Heart left ventricle (tissue), 16 donors: Measurements from ENCODE around the gene CBLB. TPM values are rescaled to one million over a fixed set of nuclear protein-coding genes. Genes with fewer than 3 reads are reported as not detected.

Experiments used
- ATAC-seq, 4 donors: fragments of 200-7000 bp; cut with Tn5 transposase; one replicate each; pipeline ENCODE4 v1.9.1; 2020 to 2022; ENCODE audit warnings: moderate library complexity in 4 of 4, mild to moderate bottlenecking in 3 of 4, moderate number of reproducible peaks in 1 of 4
- DNase-seq, 5 donors: peaks; one replicate each; pipeline ENCODE4 v3.0.0-alpha.2; 2020
- H3K27ac ChIP-seq, 12 donors: fragments of 200-600 bp; sonication (generic) in 4 of 12; one replicate each; pipeline versions ENCODE4 v1.5.0 to v1.8.0; 2016 to 2022; ENCODE audit warnings: mild to moderate bottlenecking in 2 of 12
- H3K27me3 ChIP-seq, 9 donors: fragments of 200-600 bp; sonication (generic) in 2 of 9; one replicate each; pipeline versions ENCODE4 v1.5.1 to v1.8.0; 2016 to 2022; ENCODE audit warnings: mild to moderate bottlenecking in 3 of 9
- H3K36me3 ChIP-seq, 9 donors: fragments of 200-600 bp; sonication (generic) in 2 of 9; one replicate each; pipeline versions ENCODE4 v1.5.0 to v1.8.0; 2018 to 2022; ENCODE audit warnings: mild to moderate bottlenecking in 2 of 9
- H3K4me1 ChIP-seq, 12 donors: fragments of 200-600 bp; sonication (generic) in 4 of 12; one replicate each; pipeline versions ENCODE4 v1.5.0 to v1.8.0; 2016 to 2022; ENCODE audit warnings: mild to moderate bottlenecking in 3 of 12
- H3K4me3 ChIP-seq, 12 donors: fragments of 200-600 bp; sonication (generic) in 4 of 12; one replicate each; pipeline versions ENCODE4 v1.5.0 to v1.8.0; 2017 to 2022; ENCODE audit warnings: mild to moderate bottlenecking in 9 of 12, moderate library complexity in 4 of 12
- H3K9me3 ChIP-seq, 12 donors: fragments of 200-600 bp; sonication (generic) in 4 of 12; one replicate each; pipeline versions ENCODE4 v1.5.0 to v1.8.0; 2016 to 2022; ENCODE audit warnings: mild to moderate bottlenecking in 1 of 12
- CTCF ChIP-seq, 12 donors: fragments of 200-600 bp; sonication (generic) in 4 of 12; IDR thresholded peaks; one replicate each; pipeline versions ENCODE4 v1.5.0 to v1.8.0; 2018 to 2022; ENCODE audit warnings: antibody characterized with exemption in 12 of 12, mild to moderate bottlenecking in 5 of 12
- POLR2A ChIP-seq, 2 donors: fragments of 450-650 bp; IDR thresholded peaks; one replicate each; pipeline ENCODE4 v1.6.1; 2017; ENCODE audit warnings: antibody characterized with exemption in 2 of 2, mild to moderate bottlenecking in 2 of 2, moderate library complexity in 2 of 2
- WGBS, 4 donors: extraction: QIAGEN DNeasy Blood & Tissue Kit in 2 of 4; methylation state at CpG; one replicate each; pipeline versions ENCODE4 v1.1.5 to v1.1.7; 2013 to 2018; 5-methylcytosine and 5-hydroxymethylcytosine counted together
- intact Hi-C, 10 donors: fragments of 100-400 bp; cut with DNase I; formaldehyde crosslinking; loops; one replicate each; pipeline versions ENCODE4 v1.11.1 to v1.14.2; 2022
- polyA plus RNA-seq, 2 donors: library from polyadenylated mRNA; stranded (reverse); fragments of 200-250 nt; gene quantifications; one replicate each; pipeline ENCODE4 v1.2.3, GENCODE V29; 2013
- total RNA-seq, 9 donors: library from RNA; depleted of rRNA in 2 of 9; stranded (reverse); fragments of >200 nt in 2 of 9; fragmentation: NEBNext Ultra II Directional in 3 of 9; extraction: Animal tissue kit (Norgen Biotek cat#: 25700) in 3 of 9; gene quantifications; one replicate each; pipeline versions ENCODE4 v1.1.0 to v1.2.4, GENCODE V29; 2016 to 2023
- donor health status: ischemic (EF 13 %, LVEDD 7.1; RV severe dilation, severe dysfunction).
- donor health status: healthy with polysubstance abuse.
- donor health status: DM: no; HTN: yes; CAD: no.
- donor health status: DM: no; HTN: no; CAD: no.
- donor health status: ischemic (EF 25% LVEDD 6.9; RV normal size, moderate dysfunction).
- donor health status: ischemic (EF 25% LVEDD 5.7; RV mildly dilated, moderate dysfunction).
- donor health status: healthy.
- donor health status: DM: yes; HTN: yes; CAD: no.
- donor health status: ischemic (EF 35%, LVEDD 5.7; RV mildly dilated, moderate dysfunction).
- donor health status: nonischemic (EF 11% LVEDD 7.7; RV severe dilation, severe dysfunction).
- donor health status: DM: yes; HTN: yes; CAD: no.
- donor health status: PGD.
- donor health status: ischemic (EF 29% LVEDD 5.4; RV normal size, mild dysfunction).
- donor health status: nonischemic (EF 23%, LVEDD 6.1; RV moderate dilation, normal function).

Gene CBLB
- total and polyA plus RNA-seq, 11 donors: 18.6 to 74.4 (median 42.3) TPM

GRCh38 chr3:105906345-105906744 is 37.5 kb upstream of the CBLB start:
- Histone ChIP-seq H3K9me3 (no peaks in the 10 kb centered on the region), H3K27me3 (no peaks in the 10 kb centered on the region), H3K27ac (peak overlapping the region in 11 of 12 donors; percentile 52 to 77 (median 69)), H3K4me1 (peaks cover 0 to 38% (median 28%) of the 10 kb centered on the region in 12 donors), H3K4me3 (no peak overlapping the region), H3K36me3 (no peaks in the 10 kb centered on the region)
- DNase-seq (no peak), ATAC-seq (peak in 1 of 4 donors; percentile 15)
- 56 to 74% (median 64%) methylated on average over 1 of the region's 1 CpG for WGBS, 4 donors
- intact Hi-C loops: loop anchor here in 3 of 10 donors (2.0 to 5.0 kb wide), 2 partner anchors 38 to 39 kb away; partner anchors contain the start of gene CBLB (in 3 of the 3)
- TF ChIP-seq POLR2A (IDR thresholded peaks at IDR 0.05): no peak
- no peak for TF ChIP-seq CTCF (IDR thresholded peaks at IDR 0.05)

GRCh38 chr3:105905328-105905727 is 36.5 kb upstream of the CBLB start:
- intact Hi-C loops: loop anchor here in 1 of 10 donors (5.0 kb wide), 1 partner anchor 38 kb away; the partner anchor contains the start of gene CBLB
- DNase-seq: no peak
- Histone ChIP-seq H3K27ac (no peak overlapping the region), H3K9me3 (no peaks in the 10 kb centered on the region), H3K4me1 (peaks cover 0 to 38% (median 28%) of the 10 kb centered on the region in 12 donors), H3K27me3 (no peaks in the 10 kb centered on the region), H3K36me3 (no peaks in the 10 kb centered on the region), H3K4me3 (no peak overlapping the region)
- no peak for ATAC-seq
- 50 to 69% (median 64%) methylated on average over 1 of the region's 1 CpG for WGBS, 4 donors
- TF ChIP-seq POLR2A (IDR thresholded peaks at IDR 0.05): no peak
- TF ChIP-seq CTCF (IDR thresholded peaks at IDR 0.05): no peak

- intact Hi-C loops: loop anchor here in 1 of 10 donors (5.0 kb wide), 1 partner anchor 37 kb away; the partner anchor contains the start of gene CBLB
- peaks cover 0 to 38% (median 28%) of the 10 kb centered on the region in 12 donors for H3K4me1 ChIP-seq
- WGBS, 4 donors: 53 to 58% (median 56%) methylated on average over 5 of the region's 5 CpGs
- no peak for DNase-seq
- H3K4me3 ChIP-seq: no peak overlapping the region
- no peak for ATAC-seq
- no peak overlapping the region for H3K27ac ChIP-seq
- H3K27me3 ChIP-seq: no peaks in the 10 kb centered on the region
- no peak for TF ChIP-seq CTCF (IDR thresholded peaks at IDR 0.05)
- no peaks in the 10 kb centered on the region for H3K9me3 ChIP-seq
- no peaks in the 10 kb centered on the region for H3K36me3 ChIP-seq
Measured at GRCh38 chr3:105904678-105905284, 36.0 kb upstream of the CBLB start.

- H3K27me3 ChIP-seq: no peaks in the 10 kb centered on the region
- DNase-seq (no peak), ATAC-seq (no peak)
- WGBS, 4 donors: 97 to 100% (median 99%) methylated on average over 1 of the region's 1 CpG
- no peaks in the 10 kb centered on the region for H3K36me3 ChIP-seq
- H3K27ac ChIP-seq: no peak overlapping the region
- TF ChIP-seq POLR2A (IDR thresholded peaks at IDR 0.05): no peak
- no peak for TF ChIP-seq CTCF (IDR thresholded peaks at IDR 0.05)
- no peak overlapping the region for H3K4me3 ChIP-seq
- intact Hi-C loops: no loop called here
- H3K9me3 ChIP-seq: no peaks in the 10 kb centered on the region
- peaks cover 0 to 38% (median 28%) of the 10 kb centered on the region in 12 donors for H3K4me1 ChIP-seq
Measured at GRCh38 chr3:105904251-105904650, 35.4 kb upstream of the CBLB start.
